K562 (cell line): ENCODE measurements around the gene FANCD2. TPM values are rescaled to one million over a fixed set of nuclear protein-coding genes. Genes with fewer than 3 reads are reported as not detected.

Experiments used
- GTF2F1 ChIP-seq: IDR thresholded peaks from 2 replicates; pipeline ENCODE4 v1.6.1; 2011; ENCODE audit warnings: low read depth, low read length, improper control_type of control experiment
- RB1 ChIP-seq: fragments of 450-650 bp; IDR thresholded peaks from 2 replicates; pipeline ENCODE4 v1.6.1; 2017; ENCODE audit warnings: low read depth, mild to moderate bottlenecking
- SMARCA5 ChIP-seq: fragments of 450-650 bp; IDR thresholded peaks from 2 replicates; pipeline ENCODE4 v1.6.1; 2016
- SP1 ChIP-seq: sonication (generic); formaldehyde crosslinking; IDR thresholded peaks from 2 replicates; pipeline ENCODE4 v1.8.1; 2022; ENCODE audit warnings: mild to moderate bottlenecking, missing genetic modification reagents
- STAT5A ChIP-seq: IDR thresholded peaks from 2 replicates; pipeline ENCODE4 v1.6.1; 2012; ENCODE audit warnings: low read length, inconsistent platforms, borderline replicate concordance
- ZBTB17 ChIP-seq: fragments of 450-650 bp; formaldehyde crosslinking; IDR thresholded peaks from 2 replicates; pipeline ENCODE4 v1.4.0; 2020; ENCODE audit warnings: mild to moderate bottlenecking
- polyA plus RNA-seq, 8 experiments: library from polyadenylated mRNA; depleted of rRNA in 4 of 8; stranded (reverse) in 5 of 8; unstranded in 3 of 8; fragments of >200 nt; fragmentation: Nextera tagmentation in 2 of 8; fragmentation: Illumina TruSeq in 1 of 8; extraction: Ambion mirVana in 2 of 8; extraction: Trizol in 1 of 8; gene quantifications; 2 replicates each; pipeline versions ENCODE4 v1.2.1 to v1.2.3, GENCODE V29; 2011 to 2014; ENCODE audit warnings: inconsistent platforms in 1 of 8, missing spikeins in 1 of 8
- total RNA-seq, 7 experiments: library from RNA; depleted of rRNA in 6 of 7; stranded (reverse); fragments of >200 nt in 6 of 7; fragmentation: Illumina TruSeq in 2 of 7; extraction: Trizol in 2 of 7; gene quantifications; 2 replicates each; pipeline versions ENCODE4 v1.2.1 to v1.2.3, GENCODE V29; 2011 to 2021; ENCODE audit warnings: low replicate concordance in 1 of 7
- TF ChIP-seq, protein P1 (sequence below): sonication (generic); formaldehyde crosslinking; IDR thresholded peaks from 2 replicates; pipeline ENCODE4 v1.8.1; 2023; ENCODE audit warnings: mild to moderate bottlenecking, missing genetic modification reagents
- TF ChIP-seq, protein P2 (sequence below), 2 experiments: fragments of 450-650 bp; IDR thresholded peaks; 2 replicates each; pipeline ENCODE4 v1.6.1; 2016; ENCODE audit warnings: mild to moderate bottlenecking in 2 of 2, borderline replicate concordance in 1 of 2, low read depth in 1 of 2, moderate library complexity in 1 of 2
- TF ChIP-seq, protein P3 (sequence below): fragments of 450-650 bp; IDR thresholded peaks from 2 replicates; pipeline ENCODE4 v1.7.1; 2018; ENCODE audit warnings: mild to moderate bottlenecking, low read depth; ENCODE audit not compliant: partially characterized antibody
- TF ChIP-seq, protein P4 (sequence below): fragments of 150-350 bp; IDR thresholded peaks from 2 replicates; pipeline ENCODE4 v1.6.1; 2014; ENCODE audit warnings: low read depth, mild to moderate bottlenecking, low read length, borderline replicate concordance

FANCD2 gene
- total and polyA plus RNA-seq, 9 of the 15 experiments (the other 6 are each of a cell fraction or from before 2014, with no cell fraction given): 59.4 to 137 (median 96.1) TPM

DNA sequence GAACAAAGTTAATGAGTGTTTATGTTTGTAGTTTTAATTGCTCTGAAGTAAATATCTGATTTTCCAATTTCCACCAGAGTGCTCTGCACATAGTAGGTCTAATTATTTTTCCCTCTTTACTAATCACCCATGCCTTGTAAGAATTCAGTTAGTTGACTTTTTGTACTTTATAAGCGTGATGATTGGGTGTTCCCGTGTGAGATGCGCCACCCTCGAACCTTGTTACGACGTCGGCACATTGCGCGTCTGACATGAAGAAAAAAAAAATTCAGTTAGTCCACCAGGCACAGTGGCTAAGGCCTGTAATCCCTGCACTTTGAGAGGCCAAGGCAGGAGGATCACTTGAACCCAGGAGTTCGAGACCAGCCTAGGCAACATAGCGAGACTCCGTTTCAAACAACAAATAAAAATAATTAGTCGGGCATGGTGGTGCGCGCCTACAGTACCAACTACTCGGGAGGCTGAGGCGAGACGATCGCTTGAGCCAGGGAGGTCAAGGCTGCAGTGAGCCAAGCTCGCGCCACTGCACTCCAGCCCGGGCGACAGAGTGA, 114.8 kb downstream of the FANCD2 start (continued):
- TF ChIP-seq, protein P1, sequence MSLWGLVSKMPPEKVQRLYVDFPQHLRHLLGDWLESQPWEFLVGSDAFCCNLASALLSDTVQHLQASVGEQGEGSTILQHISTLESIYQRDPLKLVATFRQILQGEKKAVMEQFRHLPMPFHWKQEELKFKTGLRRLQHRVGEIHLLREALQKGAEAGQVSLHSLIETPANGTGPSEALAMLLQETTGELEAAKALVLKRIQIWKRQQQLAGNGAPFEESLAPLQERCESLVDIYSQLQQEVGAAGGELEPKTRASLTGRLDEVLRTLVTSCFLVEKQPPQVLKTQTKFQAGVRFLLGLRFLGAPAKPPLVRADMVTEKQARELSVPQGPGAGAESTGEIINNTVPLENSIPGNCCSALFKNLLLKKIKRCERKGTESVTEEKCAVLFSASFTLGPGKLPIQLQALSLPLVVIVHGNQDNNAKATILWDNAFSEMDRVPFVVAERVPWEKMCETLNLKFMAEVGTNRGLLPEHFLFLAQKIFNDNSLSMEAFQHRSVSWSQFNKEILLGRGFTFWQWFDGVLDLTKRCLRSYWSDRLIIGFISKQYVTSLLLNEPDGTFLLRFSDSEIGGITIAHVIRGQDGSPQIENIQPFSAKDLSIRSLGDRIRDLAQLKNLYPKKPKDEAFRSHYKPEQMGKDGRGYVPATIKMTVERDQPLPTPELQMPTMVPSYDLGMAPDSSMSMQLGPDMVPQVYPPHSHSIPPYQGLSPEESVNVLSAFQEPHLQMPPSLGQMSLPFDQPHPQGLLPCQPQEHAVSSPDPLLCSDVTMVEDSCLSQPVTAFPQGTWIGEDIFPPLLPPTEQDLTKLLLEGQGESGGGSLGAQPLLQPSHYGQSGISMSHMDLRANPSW (CRISPR knock-in tag): no peak
- TF ChIP-seq, protein P2, sequence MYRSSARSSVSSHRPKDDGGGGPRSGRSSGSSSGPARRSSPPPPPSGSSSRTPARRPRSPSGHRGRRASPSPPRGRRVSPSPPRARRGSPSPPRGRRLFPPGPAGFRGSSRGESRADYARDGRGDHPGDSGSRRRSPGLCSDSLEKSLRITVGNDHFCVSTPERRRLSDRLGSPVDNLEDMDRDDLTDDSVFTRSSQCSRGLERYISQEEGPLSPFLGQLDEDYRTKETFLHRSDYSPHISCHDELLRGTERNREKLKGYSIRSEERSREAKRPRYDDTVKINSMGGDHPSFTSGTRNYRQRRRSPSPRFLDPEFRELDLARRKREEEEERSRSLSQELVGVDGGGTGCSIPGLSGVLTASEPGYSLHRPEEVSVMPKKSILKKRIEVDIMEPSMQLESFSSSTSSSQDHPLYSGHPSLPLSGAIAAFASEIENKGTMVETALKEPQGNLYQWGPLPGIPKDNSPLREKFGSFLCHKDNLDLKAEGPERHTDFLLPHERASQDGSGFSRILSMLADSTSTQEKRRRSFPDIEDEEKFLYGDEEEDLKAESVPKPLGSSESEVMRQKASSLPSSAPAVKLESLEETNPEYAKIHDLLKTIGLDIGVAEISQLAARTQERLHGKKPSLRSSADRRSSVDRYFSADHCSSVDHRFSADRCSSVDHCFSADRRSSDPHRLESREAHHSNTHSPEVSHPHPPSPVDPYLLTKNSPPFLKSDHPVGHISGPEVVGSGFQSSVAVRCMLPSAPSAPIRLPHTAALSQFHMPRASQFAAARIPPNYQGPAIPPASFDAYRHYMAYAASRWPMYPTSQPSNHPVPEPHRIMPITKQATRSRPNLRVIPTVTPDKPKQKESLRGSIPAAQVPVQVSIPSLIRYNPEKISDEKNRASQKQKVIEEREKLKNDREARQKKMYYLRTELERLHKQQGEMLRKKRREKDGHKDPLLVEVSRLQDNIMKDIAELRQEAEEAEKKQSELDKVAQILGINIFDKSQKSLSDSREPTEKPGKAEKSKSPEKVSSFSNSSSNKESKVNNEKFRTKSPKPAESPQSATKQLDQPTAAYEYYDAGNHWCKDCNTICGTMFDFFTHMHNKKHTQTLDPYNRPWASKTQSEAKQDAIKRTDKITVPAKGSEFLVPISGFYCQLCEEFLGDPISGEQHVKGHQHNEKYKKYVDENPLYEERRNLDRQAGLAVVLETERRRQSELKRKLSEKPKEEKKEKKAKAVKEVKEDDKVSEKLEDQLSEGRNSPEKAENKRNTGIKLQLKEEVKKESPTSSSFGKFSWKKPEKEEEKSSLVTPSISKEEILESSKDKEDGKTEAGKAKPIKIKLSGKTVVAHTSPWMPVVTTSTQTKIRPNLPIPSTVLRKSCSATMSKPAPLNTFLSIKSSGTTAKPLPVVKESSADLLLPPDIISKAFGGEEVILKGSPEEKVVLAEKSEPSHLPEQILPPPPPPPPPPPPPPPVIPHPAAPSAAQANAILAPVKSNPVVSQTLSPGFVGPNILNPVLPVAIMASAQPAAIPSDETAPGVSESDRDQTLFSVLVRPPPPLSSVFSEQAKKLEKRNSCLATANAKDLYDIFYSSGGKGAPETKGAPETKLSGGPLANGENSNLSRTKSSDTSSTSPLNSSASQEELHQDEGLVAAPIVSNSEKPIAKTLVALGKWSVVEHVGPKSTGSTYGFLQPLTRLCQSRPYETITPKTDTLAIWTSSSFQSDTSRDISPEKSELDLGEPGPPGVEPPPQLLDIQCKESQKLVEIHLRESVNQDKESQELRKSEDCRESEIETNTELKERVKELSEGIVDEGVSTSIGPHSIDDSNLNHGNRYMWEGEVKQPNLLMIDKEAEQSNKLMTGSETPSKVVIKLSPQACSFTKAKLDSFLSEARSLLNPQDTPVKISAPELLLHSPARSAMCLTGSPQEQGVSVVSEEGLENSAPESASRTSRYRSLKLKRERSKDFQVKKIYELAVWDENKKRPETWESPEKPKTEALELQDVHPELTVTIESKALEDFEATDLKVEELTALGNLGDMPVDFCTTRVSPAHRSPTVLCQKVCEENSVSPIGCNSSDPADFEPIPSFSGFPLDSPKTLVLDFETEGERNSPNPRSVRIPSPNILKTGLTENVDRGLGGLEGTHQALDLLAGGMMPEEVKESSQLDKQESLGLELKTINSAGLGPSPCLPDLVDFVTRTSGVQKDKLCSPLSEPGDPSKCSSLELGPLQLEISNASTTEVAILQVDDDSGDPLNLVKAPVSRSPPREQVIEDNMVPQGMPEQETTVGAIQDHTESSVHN (IDR thresholded peaks at IDR 0.05; ENCODE audit: borderline replicate concordance in 1 of 2, low read depth in 1 of 2): 0 out of 4 replicates have a peak, but pooled peaks of 1 of the 2 experiments have one; percentile 18
- TF ChIP-seq ZBTB17 (CRISPR knock-in tag) (no peak), SMARCA5 (peak; percentile 57), STAT5A (no peak), RB1 (no peak), SP1 (no peak; the same call in 1 of the 2 replicates), GTF2F1 (no peak)
- TF ChIP-seq, protein P3, sequence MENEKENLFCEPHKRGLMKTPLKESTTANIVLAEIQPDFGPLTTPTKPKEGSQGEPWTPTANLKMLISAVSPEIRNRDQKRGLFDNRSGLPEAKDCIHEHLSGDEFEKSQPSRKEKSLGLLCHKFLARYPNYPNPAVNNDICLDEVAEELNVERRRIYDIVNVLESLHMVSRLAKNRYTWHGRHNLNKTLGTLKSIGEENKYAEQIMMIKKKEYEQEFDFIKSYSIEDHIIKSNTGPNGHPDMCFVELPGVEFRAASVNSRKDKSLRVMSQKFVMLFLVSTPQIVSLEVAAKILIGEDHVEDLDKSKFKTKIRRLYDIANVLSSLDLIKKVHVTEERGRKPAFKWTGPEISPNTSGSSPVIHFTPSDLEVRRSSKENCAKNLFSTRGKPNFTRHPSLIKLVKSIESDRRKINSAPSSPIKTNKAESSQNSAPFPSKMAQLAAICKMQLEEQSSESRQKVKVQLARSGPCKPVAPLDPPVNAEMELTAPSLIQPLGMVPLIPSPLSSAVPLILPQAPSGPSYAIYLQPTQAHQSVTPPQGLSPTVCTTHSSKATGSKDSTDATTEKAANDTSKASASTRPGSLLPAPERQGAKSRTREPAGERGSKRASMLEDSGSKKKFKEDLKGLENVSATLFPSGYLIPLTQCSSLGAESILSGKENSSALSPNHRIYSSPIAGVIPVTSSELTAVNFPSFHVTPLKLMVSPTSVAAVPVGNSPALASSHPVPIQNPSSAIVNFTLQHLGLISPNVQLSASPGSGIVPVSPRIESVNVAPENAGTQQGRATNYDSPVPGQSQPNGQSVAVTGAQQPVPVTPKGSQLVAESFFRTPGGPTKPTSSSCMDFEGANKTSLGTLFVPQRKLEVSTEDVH: no peak
- TF ChIP-seq, protein P4, sequence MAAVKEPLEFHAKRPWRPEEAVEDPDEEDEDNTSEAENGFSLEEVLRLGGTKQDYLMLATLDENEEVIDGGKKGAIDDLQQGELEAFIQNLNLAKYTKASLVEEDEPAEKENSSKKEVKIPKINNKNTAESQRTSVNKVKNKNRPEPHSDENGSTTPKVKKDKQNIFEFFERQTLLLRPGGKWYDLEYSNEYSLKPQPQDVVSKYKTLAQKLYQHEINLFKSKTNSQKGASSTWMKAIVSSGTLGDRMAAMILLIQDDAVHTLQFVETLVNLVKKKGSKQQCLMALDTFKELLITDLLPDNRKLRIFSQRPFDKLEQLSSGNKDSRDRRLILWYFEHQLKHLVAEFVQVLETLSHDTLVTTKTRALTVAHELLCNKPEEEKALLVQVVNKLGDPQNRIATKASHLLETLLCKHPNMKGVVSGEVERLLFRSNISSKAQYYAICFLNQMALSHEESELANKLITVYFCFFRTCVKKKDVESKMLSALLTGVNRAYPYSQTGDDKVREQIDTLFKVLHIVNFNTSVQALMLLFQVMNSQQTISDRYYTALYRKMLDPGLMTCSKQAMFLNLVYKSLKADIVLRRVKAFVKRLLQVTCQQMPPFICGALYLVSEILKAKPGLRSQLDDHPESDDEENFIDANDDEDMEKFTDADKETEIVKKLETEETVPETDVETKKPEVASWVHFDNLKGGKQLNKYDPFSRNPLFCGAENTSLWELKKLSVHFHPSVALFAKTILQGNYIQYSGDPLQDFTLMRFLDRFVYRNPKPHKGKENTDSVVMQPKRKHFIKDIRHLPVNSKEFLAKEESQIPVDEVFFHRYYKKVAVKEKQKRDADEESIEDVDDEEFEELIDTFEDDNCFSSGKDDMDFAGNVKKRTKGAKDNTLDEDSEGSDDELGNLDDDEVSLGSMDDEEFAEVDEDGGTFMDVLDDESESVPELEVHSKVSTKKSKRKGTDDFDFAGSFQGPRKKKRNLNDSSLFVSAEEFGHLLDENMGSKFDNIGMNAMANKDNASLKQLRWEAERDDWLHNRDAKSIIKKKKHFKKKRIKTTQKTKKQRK: no peak
